ENCODE results near the gene PPP1R1B.

The PPP1R1B gene

GRCh38 chr17:39628655-39629493 is 2.1 kb downstream of the PPP1R1B start:
- H3K4me1 ChIP-seq (ENCODE audit: low read length) = no peaks in the 10 kb centered on the region
- no peak for TF ChIP-seq CTCF (IDR thresholded peaks at IDR 0.05; ENCODE audit: low read length)
- TF ChIP-seq EZH2 (optimal IDR thresholded peaks at IDR 0.05; ENCODE audit: low read depth, low read length) = no peak
- no peak for TF ChIP-seq EZH2phosphoT487 (IDR thresholded peaks at IDR 0.05; ENCODE audit: low read length)
- H3K4me2 ChIP-seq (ENCODE audit: low read depth, low read length) = no peak overlapping the region
- no peak overlapping the region for H3K4me3 ChIP-seq (ENCODE audit: low read length)
- H4K20me1 ChIP-seq (ENCODE audit: insufficient read depth, low read length) = no peaks in the 10 kb centered on the region
- H3F3A ChIP-seq (ENCODE audit: insufficient read depth, low read length) = no peaks in the 10 kb centered on the region
- peaks cover 48% of the 10 kb centered on the region for H3K27me3 ChIP-seq (replicated peaks; ENCODE audit: insufficient read depth, low read length)
- H3K9me2 ChIP-seq (replicated peaks; ENCODE audit: insufficient read depth, low read length) = no peaks in the 10 kb centered on the region
- no peak for DNase-seq
- H3K9ac ChIP-seq (ENCODE audit: low read length) = no peak overlapping the region
- no peak overlapping the region for H3K27ac ChIP-seq (ENCODE audit: low read length)
- no peaks in the 10 kb centered on the region for H3K36me3 ChIP-seq (replicated peaks; ENCODE audit: insufficient read depth, low read length)
- no peak overlapping the region for H2AFZ ChIP-seq (ENCODE audit: low read length)
- H3K9me3 ChIP-seq (replicated peaks; ENCODE audit: insufficient read depth, low read length) = no peaks in the 10 kb centered on the region
- no peaks in the 10 kb centered on the region for H3K79me2 ChIP-seq (ENCODE audit: low read length)

GRCh38 chr17:39629494-39629880 is 2.7 kb downstream of the PPP1R1B start:
- no peak for TF ChIP-seq CTCF (IDR thresholded peaks at IDR 0.05; ENCODE audit: low read length)
- TF ChIP-seq EZH2 (optimal IDR thresholded peaks at IDR 0.05; ENCODE audit: low read depth, low read length) = no peak
- no peak for TF ChIP-seq EZH2phosphoT487 (IDR thresholded peaks at IDR 0.05; ENCODE audit: low read length)
- Histone ChIP-seq H4K20me1 (ENCODE audit: insufficient read depth, low read length) (no peaks in the 10 kb centered on the region), H3K27me3 (replicated peaks; ENCODE audit: insufficient read depth, low read length) (peaks cover 48% of the 10 kb centered on the region), H3K4me2 (ENCODE audit: low read depth, low read length) (no peak overlapping the region), H3K4me3 (ENCODE audit: low read length) (no peak overlapping the region), H3K27ac (ENCODE audit: low read length) (no peak overlapping the region), H3K4me1 (ENCODE audit: low read length) (no peaks in the 10 kb centered on the region), H3K79me2 (ENCODE audit: low read length) (no peaks in the 10 kb centered on the region), H3K9me2 (replicated peaks; ENCODE audit: insufficient read depth, low read length) (no peaks in the 10 kb centered on the region), H3K36me3 (replicated peaks; ENCODE audit: insufficient read depth, low read length) (no peaks in the 10 kb centered on the region), H3K9me3 (replicated peaks; ENCODE audit: insufficient read depth, low read length) (no peaks in the 10 kb centered on the region), H2AFZ (ENCODE audit: low read length) (no peak overlapping the region), H3K9ac (ENCODE audit: low read length) (no peak overlapping the region), H3F3A (ENCODE audit: insufficient read depth, low read length) (no peaks in the 10 kb centered on the region)
- no peak for DNase-seq

- Histone ChIP-seq H3K79me2 (ENCODE audit: low read length) (no peaks in the 10 kb centered on the region), H3K9me2 (replicated peaks; ENCODE audit: insufficient read depth, low read length) (no peaks in the 10 kb centered on the region), H3F3A (ENCODE audit: insufficient read depth, low read length) (no peaks in the 10 kb centered on the region), H3K9me3 (replicated peaks; ENCODE audit: insufficient read depth, low read length) (no peaks in the 10 kb centered on the region), H3K4me3 (ENCODE audit: low read length) (no peak overlapping the region), H3K27me3 (replicated peaks; ENCODE audit: insufficient read depth, low read length) (peaks cover 48% of the 10 kb centered on the region), H4K20me1 (ENCODE audit: insufficient read depth, low read length) (no peaks in the 10 kb centered on the region), H3K9ac (ENCODE audit: low read length) (no peak overlapping the region), H3K36me3 (replicated peaks; ENCODE audit: insufficient read depth, low read length) (no peaks in the 10 kb centered on the region), H3K4me2 (ENCODE audit: low read depth, low read length) (no peak overlapping the region), H3K27ac (ENCODE audit: low read length) (no peak overlapping the region), H2AFZ (ENCODE audit: low read length) (no peak overlapping the region), H3K4me1 (ENCODE audit: low read length) (no peaks in the 10 kb centered on the region)
- no peak for TF ChIP-seq CTCF (IDR thresholded peaks at IDR 0.05; ENCODE audit: low read length)
- no peak for DNase-seq
Observed at GRCh38 chr17:39629898-39630297, 3.1 kb downstream of the PPP1R1B start.

Data from MM.1S (cell line).